SW 1271 (cell line): ENCODE results near the gene SUSD6.

ENCODE experiments used
- DNase-seq, 2 experiments: peaks; one replicate each; lab custom pipeline; 2025; lab: John Stamatoyannopoulos, UW

The SUSD6 gene

GRCh38 chr14:69672356-69672755 lies 61.0 kb downstream of the SUSD6 start:
- DNase-seq, result no peak

- DNase-seq, result no peak
These were observed 61.7 kb downstream of the SUSD6 start for GRCh38 chr14:69673104-69673503.

GRCh38 chr14:69673578-69674305 lies 62.3 kb downstream of the SUSD6 start:
- DNase-seq, result no peak

- no peak for DNase-seq
These were observed 63.3 kb downstream of the SUSD6 start for GRCh38 chr14:69674546-69675244.

- no peak for DNase-seq
These were observed 63.8 kb downstream of the SUSD6 start for GRCh38 chr14:69675245-69675583.

GRCh38 chr14:69675877-69676416 lies 64.6 kb downstream of the SUSD6 start:
- no peak for DNase-seq

- DNase-seq, result no peak
These were observed 65.3 kb downstream of the SUSD6 start for GRCh38 chr14:69676723-69677122.

- no peak for DNase-seq
These were observed 68.9 kb downstream of the SUSD6 start for GRCh38 chr14:69680297-69680696.

GRCh38 chr14:69682136-69682535 lies 70.7 kb downstream of the SUSD6 start:
- no peak for DNase-seq

GRCh38 chr14:69682621-69683263 lies 71.3 kb downstream of the SUSD6 start:
- DNase-seq, result no peak

- DNase-seq, result no peak
These were observed 72.6 kb downstream of the SUSD6 start for GRCh38 chr14:69683971-69684370.

GRCh38 chr14:69684461-69685217 lies 73.2 kb downstream of the SUSD6 start:
- DNase-seq, result no peak

GRCh38 chr14:69685218-69685616 lies 73.8 kb downstream of the SUSD6 start:
- no peak for DNase-seq

GRCh38 chr14:69685716-69686115 lies 74.3 kb downstream of the SUSD6 start:
- no peak for DNase-seq

- no peak for DNase-seq
These were observed 76.4 kb downstream of the SUSD6 start for GRCh38 chr14:69687606-69688298.

- no peak for DNase-seq
These were observed 76.9 kb downstream of the SUSD6 start for GRCh38 chr14:69688299-69688649.

GRCh38 chr14:69690042-69690441 lies 78.6 kb downstream of the SUSD6 start:
- no peak for DNase-seq

GRCh38 chr14:69692594-69692993 lies 81.2 kb downstream of the SUSD6 start:
- no peak for DNase-seq

- no peak for DNase-seq
These were observed 81.7 kb downstream of the SUSD6 start for GRCh38 chr14:69693145-69693544.

GRCh38 chr14:69693801-69694729 lies 82.7 kb downstream of the SUSD6 start:
- no peak for DNase-seq
